ENCODE data around the gene ZNF786. TPM values are rescaled to one million over a fixed set of nuclear protein-coding genes. Genes with fewer than 3 reads are reported as not detected.

ZNF786 gene
- total and polyA plus RNA-seq, 9 of the 15 experiments (the other 6 are each of a cell fraction or from before 2014, with no cell fraction given), result 0.31 to 5.4 (median 3.0) TPM

DNA sequence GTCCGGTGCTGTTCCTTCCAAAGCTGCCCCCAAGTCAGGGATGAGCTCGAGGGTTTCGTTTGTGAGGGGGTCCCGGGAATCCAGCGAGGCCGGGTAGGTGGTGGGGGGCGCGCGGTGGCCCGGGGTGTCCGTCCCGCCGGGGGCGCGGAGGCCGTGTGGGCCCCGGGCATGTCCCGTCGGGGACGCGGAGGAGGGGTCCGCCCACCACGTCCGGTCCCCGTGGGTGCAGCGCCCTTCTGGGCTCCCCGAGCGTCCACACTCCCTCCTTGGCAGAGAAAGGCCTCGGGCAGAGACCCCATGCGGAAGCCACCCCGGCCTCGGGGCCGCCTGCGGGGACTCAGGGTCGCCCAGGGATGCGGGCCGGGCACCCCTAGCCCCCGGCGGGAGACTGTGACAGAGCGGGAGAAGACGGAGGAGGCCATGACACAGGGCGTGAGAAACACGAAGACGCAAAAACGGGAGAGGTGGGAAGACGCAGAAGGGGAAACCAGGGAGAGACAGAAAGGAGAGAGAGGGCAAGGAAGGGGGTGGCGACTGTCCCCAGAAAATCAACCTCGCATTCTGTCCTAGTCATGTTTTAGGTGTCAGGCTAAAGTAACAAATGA lies 36.2 kb upstream of the ZNF786 start (continued):
- TF ChIP-seq, protein P1, sequence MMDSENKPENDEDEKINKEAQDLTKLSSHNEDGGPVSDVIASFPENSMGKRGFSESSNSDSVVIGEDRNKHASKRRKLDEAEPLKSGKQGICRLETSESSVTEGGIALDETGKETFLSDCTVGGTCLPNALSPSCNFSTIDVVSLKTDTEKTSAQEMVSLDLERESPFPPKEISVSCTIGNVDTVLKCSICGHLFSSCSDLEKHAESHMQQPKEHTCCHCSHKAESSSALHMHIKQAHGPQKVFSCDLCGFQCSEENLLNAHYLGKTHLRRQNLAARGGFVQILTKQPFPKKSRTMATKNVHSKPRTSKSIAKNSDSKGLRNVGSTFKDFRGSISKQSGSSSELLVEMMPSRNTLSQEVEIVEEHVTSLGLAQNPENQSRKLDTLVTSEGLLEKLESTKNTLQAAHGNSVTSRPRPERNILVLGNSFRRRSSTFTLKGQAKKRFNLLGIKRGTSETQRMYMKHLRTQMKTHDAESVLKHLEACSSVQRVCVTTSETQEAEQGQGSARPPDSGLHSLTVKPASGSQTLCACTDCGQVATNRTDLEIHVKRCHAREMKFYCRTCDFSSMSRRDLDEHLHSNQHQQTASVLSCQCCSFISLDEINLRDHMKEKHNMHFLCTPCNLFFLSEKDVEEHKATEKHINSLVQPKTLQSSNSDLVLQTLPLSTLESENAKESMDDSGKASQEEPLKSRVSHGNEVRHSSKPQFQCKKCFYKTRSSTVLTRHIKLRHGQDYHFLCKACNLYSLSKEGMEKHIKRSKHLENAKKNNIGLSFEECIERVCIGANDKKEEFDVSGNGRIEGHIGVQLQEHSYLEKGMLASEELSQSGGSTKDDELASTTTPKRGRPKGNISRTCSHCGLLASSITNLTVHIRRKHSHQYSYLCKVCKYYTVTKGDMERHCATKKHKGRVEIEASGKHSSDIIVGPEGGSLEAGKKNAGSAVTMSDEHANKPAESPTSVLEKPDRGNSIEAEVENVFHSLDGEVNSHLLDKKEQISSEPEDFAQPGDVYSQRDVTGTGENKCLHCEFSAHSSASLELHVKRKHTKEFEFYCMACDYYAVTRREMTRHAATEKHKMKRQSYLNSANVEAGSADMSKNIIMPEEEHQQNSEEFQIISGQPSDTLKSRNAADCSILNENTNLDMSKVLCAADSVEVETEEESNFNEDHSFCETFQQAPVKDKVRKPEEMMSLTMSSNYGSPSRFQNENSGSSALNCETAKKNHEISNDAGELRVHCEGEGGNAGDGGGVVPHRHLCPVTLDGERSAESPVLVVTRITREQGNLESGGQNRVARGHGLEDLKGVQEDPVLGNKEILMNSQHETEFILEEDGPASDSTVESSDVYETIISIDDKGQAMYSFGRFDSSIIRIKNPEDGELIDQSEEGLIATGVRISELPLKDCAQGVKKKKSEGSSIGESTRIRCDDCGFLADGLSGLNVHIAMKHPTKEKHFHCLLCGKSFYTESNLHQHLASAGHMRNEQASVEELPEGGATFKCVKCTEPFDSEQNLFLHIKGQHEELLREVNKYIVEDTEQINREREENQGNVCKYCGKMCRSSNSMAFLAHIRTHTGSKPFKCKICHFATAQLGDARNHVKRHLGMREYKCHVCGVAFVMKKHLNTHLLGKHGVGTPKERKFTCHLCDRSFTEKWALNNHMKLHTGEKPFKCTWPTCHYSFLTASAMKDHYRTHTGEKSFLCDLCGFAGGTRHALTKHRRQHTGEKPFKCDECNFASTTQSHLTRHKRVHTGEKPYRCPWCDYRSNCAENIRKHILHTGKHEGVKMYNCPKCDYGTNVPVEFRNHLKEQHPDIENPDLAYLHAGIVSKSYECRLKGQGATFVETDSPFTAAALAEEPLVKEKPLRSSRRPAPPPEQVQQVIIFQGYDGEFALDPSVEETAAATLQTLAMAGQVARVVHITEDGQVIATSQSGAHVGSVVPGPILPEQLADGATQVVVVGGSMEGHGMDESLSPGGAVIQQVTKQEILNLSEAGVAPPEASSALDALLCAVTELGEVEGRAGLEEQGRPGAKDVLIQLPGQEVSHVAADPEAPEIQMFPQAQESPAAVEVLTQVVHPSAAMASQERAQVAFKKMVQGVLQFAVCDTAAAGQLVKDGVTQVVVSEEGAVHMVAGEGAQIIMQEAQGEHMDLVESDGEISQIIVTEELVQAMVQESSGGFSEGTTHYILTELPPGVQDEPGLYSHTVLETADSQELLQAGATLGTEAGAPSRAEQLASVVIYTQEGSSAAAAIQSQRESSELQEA (IDR thresholded peaks at IDR 0.05; ENCODE audit: low read depth), result no peak
- TF ChIP-seq CBFB (CRISPR knock-in tag; IDR thresholded peaks at IDR 0.05) (no peak), ZNF184 (CRISPR knock-in tag; IDR thresholded peaks at IDR 0.05) (no peak), HCFC1 (IDR thresholded peaks at IDR 0.05; ENCODE audit: low read depth, low read length) (peak; percentile 30; the same call in 1 of the 2 replicates), MYBL2 (IDR thresholded peaks at IDR 0.05; ENCODE audit: low read depth) (no peak), MYBL2 (CRISPR knock-in tag; IDR thresholded peaks at IDR 0.05; ENCODE audit: borderline replicate concordance) (0 out of 2 replicates have a peak, but pooled peaks have one; percentile 37), NRF1 (conservative IDR thresholded peaks at IDR 0.05 in 1 of 2, IDR thresholded peaks at IDR 0.05 in 1 of 2) (no peak), ZNF354B (CRISPR knock-in tag; IDR thresholded peaks at IDR 0.05) (0 out of 2 replicates have a peak, but pooled peaks have one; percentile 21), ZNF507 (tag; conservative IDR thresholded peaks at IDR 0.05) (no peak), RFX1 (IDR thresholded peaks at IDR 0.05) (no peak), HDAC3 (IDR thresholded peaks at IDR 0.05; ENCODE audit: borderline replicate concordance, partially characterized antibody) (no peak)
- TF ChIP-seq, protein P2, sequence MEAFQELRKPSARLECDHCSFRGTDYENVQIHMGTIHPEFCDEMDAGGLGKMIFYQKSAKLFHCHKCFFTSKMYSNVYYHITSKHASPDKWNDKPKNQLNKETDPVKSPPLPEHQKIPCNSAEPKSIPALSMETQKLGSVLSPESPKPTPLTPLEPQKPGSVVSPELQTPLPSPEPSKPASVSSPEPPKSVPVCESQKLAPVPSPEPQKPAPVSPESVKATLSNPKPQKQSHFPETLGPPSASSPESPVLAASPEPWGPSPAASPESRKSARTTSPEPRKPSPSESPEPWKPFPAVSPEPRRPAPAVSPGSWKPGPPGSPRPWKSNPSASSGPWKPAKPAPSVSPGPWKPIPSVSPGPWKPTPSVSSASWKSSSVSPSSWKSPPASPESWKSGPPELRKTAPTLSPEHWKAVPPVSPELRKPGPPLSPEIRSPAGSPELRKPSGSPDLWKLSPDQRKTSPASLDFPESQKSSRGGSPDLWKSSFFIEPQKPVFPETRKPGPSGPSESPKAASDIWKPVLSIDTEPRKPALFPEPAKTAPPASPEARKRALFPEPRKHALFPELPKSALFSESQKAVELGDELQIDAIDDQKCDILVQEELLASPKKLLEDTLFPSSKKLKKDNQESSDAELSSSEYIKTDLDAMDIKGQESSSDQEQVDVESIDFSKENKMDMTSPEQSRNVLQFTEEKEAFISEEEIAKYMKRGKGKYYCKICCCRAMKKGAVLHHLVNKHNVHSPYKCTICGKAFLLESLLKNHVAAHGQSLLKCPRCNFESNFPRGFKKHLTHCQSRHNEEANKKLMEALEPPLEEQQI (IDR thresholded peaks at IDR 0.05), result no peak
- TF ChIP-seq, protein P3, sequence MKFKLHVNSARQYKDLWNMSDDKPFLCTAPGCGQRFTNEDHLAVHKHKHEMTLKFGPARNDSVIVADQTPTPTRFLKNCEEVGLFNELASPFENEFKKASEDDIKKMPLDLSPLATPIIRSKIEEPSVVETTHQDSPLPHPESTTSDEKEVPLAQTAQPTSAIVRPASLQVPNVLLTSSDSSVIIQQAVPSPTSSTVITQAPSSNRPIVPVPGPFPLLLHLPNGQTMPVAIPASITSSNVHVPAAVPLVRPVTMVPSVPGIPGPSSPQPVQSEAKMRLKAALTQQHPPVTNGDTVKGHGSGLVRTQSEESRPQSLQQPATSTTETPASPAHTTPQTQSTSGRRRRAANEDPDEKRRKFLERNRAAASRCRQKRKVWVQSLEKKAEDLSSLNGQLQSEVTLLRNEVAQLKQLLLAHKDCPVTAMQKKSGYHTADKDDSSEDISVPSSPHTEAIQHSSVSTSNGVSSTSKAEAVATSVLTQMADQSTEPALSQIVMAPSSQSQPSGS (CRISPR knock-in tag; IDR thresholded peaks at IDR 0.05), result no peak
- TF ChIP-seq, protein P4, sequence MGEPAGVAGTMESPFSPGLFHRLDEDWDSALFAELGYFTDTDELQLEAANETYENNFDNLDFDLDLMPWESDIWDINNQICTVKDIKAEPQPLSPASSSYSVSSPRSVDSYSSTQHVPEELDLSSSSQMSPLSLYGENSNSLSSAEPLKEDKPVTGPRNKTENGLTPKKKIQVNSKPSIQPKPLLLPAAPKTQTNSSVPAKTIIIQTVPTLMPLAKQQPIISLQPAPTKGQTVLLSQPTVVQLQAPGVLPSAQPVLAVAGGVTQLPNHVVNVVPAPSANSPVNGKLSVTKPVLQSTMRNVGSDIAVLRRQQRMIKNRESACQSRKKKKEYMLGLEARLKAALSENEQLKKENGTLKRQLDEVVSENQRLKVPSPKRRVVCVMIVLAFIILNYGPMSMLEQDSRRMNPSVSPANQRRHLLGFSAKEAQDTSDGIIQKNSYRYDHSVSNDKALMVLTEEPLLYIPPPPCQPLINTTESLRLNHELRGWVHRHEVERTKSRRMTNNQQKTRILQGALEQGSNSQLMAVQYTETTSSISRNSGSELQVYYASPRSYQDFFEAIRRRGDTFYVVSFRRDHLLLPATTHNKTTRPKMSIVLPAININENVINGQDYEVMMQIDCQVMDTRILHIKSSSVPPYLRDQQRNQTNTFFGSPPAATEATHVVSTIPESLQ (CRISPR knock-in tag; IDR thresholded peaks at IDR 0.05), result no peak
